CD4-positive, alpha-beta T cell (primary cell): ENCODE data around the gene FLYWCH1. TPM values are rescaled to one million over a fixed set of nuclear protein-coding genes. Genes with fewer than 3 reads are reported as not detected.

Experiments
- ATAC-seq: fragments of 200-7000 bp; cut with Tn5 transposase; one replicate; pipeline ENCODE4 v1.10.0; 2022; ENCODE audit warnings: mild to moderate bottlenecking; ENCODE audit not compliant: poor library complexity
- CTCF ChIA-PET: fragments of 350-600 bp; sonication (Branson Sonifier 250); formaldehyde crosslinking; loops from one replicate; lab custom pipeline; 2021; ENCODE audit warnings: antibody characterized with exemption, inconsistent platforms; lab: Charles Lee
- POLR2A ChIA-PET: fragments of 350-600 bp; sonication (Branson Sonifier 250); formaldehyde crosslinking; loops from one replicate; lab custom pipeline; 2021; ENCODE audit warnings: antibody characterized with exemption, inconsistent platforms; lab: Charles Lee
- DNase-seq, 14 experiments: peaks; one replicate each; pipeline ENCODE4 v3.0.0-alpha.2; 2013 to 2020; ENCODE audit warnings: mixed read lengths in 2 of 14
- H3K27ac ChIP-seq, 2 donors: one replicate each; pipeline versions ENCODE4 v1.5.1 to v1.7.0; 2013; ENCODE audit warnings: low read length in 2 of 2, low read depth in 1 of 2, mild to moderate bottlenecking in 1 of 2
- H3K27me3 ChIP-seq, 2 experiments: 1 replicate in 1 of 2; 2 replicates in 1 of 2; pipeline versions ENCODE4 v1.6.1 to v1.7.0; 2013; ENCODE audit warnings: low read length in 2 of 2, control low read depth in 1 of 2, mild to moderate bottlenecking in 1 of 2, moderate library complexity in 1 of 2; ENCODE audit not compliant: insufficient read depth in 2 of 2, control insufficient read depth in 1 of 2
- H3K36me3 ChIP-seq: one replicate; pipeline ENCODE4 v1.6.1; 2013; ENCODE audit warnings: low read length, control low read depth; ENCODE audit not compliant: insufficient read depth
- H3K4me1 ChIP-seq: one replicate; pipeline ENCODE4 v1.6.1; 2013; ENCODE audit warnings: low read length, control low read depth; ENCODE audit not compliant: insufficient read depth
- H3K4me3 ChIP-seq: one replicate; pipeline ENCODE4 v1.5.1; 2013; ENCODE audit warnings: mild to moderate bottlenecking, low read length, moderate library complexity
- H3K9me3 ChIP-seq, 2 experiments: 1 replicate in 1 of 2; 2 replicates in 1 of 2; pipeline versions ENCODE4 v1.6.1 to v1.7.0; 2013; ENCODE audit warnings: low read length in 2 of 2, mild to moderate bottlenecking in 2 of 2, control low read depth in 1 of 2, moderate library complexity in 1 of 2; ENCODE audit not compliant: control insufficient read depth in 1 of 2, insufficient read depth in 1 of 2
- H3K27ac Mint-ChIP-seq: one replicate; pipeline ENCODE4 v1.8.0; 2020; ENCODE audit warnings: mixed read lengths
- H3K27me3 Mint-ChIP-seq: one replicate; pipeline ENCODE4 v1.8.0; 2021; ENCODE audit warnings: mixed read lengths
- H3K36me3 Mint-ChIP-seq: one replicate; pipeline ENCODE4 v1.8.0; 2021; ENCODE audit warnings: low read depth, mixed read lengths
- H3K4me1 Mint-ChIP-seq: one replicate; pipeline ENCODE4 v1.8.0; 2021; ENCODE audit warnings: low read depth, mixed read lengths
- H3K4me3 Mint-ChIP-seq: one replicate; pipeline ENCODE4 v1.8.0; 2020; ENCODE audit warnings: mild to moderate bottlenecking, mixed read lengths
- H3K9me3 Mint-ChIP-seq: one replicate; pipeline ENCODE4 v1.8.0; 2020; ENCODE audit warnings: mixed read lengths
- intact Hi-C, 2 experiments: fragments of 100-400 bp; cut with DNase I in 1 of 2; cut with micrococcal nuclease in 1 of 2; formaldehyde crosslinking; loops; one replicate each; pipeline versions ENCODE4 v1.15.1 to v1.9.0; 2023 to 2025; cut with DNase I, micrococcal nuclease
- total RNA-seq, 174 experiments: library from RNA in 2 of 174; stranded (reverse) in 2 of 174; gene quantifications; one replicate each; pipeline ENCODE4 v1.2.3 and lab custom pipeline; 2021 to 2026
- TF ChIP-seq, protein P1 (sequence below): fragments of 200-600 bp; IDR thresholded peaks from one replicate; pipeline ENCODE4 v1.8.0; 2022; ENCODE audit warnings: antibody characterized with exemption, mild to moderate bottlenecking

FLYWCH1 gene
- total RNA-seq, 2 experiments from 2014 or later = 84.8 to 97.0 TPM

DNA sequence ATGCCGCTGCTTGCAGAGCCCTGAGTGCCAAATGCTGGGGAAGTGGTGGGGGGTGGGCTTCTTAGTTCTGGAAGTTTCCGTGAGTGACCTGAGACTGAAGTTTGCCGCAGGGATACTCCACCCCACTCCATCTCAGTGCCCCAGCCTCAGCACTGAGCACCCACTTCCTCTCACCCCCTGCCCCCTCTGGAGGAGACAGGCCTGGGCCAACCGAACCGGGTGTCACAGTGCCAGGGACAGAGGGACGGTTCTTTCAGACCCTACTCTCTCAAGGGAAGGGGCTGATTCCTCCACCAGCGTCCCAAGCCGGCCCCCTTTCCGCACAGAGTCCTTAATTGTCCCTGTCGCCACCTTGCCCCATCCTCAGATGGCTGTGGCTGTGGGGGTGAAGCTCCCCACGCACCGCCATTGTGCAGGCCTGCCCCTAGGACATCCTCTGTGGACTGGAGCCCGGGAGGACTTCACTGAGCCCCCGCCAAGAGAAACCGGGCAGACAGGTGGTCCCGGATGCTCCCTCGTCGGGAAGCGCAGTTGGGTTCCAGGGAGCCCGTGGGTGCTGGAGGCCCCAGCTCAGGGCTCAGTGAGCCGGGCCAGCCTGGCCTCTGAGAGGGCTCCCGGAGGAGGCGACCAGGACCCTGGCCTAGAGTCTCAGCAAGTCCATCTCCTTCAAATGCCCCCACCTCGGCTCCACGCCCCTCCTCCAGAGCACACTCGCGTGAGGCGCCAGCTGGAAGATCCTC lies 50.8 kb downstream of the FLYWCH1 start:
- intact Hi-C loops = no loop called here
- Histone ChIP-seq H3K4me1 (peaks cover 60% of the 10 kb centered on the region), H3K27ac (no peak overlapping the region), H3K36me3 (no peaks in the 10 kb centered on the region), H3K4me3 (no peak overlapping the region), H3K27me3 (peaks cover 44 to 54% of the 10 kb centered on the region in 2 experiments), H3K9me3 (peaks cover 0 to 21% of the 10 kb centered on the region in 2 experiments)
- H3K9me3 Mint-ChIP-seq = no peaks in the 10 kb centered on the region
- H3K4me1 Mint-ChIP-seq = peaks cover 16% of the 10 kb centered on the region
- no peaks in the 10 kb centered on the region for H3K36me3 Mint-ChIP-seq
- no peak overlapping the region for H3K27ac Mint-ChIP-seq
- DNase-seq (peak in 1 of 14 experiments; percentile 47), ATAC-seq (no peak)
- H3K4me3 Mint-ChIP-seq = peak overlapping the region; percentile 76
- ChIA-PET CTCF (interaction anchor here (1.0 to 1.3 kb wide), 2 partner anchors 16 to 42 kb away, joined by 3 to 5 read pairs; no protein-coding TSS in a partner anchor), POLR2A (interaction anchor here (1.0 to 2.1 kb wide), 2 partner anchors 18 to 79 kb away, joined by 3 to 9 read pairs; partner anchors contain the start of genes FLYWCH2 and PKMYT1)
- peaks cover 27% of the 10 kb centered on the region for H3K27me3 Mint-ChIP-seq
- TF ChIP-seq, protein P1, sequence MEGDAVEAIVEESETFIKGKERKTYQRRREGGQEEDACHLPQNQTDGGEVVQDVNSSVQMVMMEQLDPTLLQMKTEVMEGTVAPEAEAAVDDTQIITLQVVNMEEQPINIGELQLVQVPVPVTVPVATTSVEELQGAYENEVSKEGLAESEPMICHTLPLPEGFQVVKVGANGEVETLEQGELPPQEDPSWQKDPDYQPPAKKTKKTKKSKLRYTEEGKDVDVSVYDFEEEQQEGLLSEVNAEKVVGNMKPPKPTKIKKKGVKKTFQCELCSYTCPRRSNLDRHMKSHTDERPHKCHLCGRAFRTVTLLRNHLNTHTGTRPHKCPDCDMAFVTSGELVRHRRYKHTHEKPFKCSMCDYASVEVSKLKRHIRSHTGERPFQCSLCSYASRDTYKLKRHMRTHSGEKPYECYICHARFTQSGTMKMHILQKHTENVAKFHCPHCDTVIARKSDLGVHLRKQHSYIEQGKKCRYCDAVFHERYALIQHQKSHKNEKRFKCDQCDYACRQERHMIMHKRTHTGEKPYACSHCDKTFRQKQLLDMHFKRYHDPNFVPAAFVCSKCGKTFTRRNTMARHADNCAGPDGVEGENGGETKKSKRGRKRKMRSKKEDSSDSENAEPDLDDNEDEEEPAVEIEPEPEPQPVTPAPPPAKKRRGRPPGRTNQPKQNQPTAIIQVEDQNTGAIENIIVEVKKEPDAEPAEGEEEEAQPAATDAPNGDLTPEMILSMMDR = no peak

DNA sequence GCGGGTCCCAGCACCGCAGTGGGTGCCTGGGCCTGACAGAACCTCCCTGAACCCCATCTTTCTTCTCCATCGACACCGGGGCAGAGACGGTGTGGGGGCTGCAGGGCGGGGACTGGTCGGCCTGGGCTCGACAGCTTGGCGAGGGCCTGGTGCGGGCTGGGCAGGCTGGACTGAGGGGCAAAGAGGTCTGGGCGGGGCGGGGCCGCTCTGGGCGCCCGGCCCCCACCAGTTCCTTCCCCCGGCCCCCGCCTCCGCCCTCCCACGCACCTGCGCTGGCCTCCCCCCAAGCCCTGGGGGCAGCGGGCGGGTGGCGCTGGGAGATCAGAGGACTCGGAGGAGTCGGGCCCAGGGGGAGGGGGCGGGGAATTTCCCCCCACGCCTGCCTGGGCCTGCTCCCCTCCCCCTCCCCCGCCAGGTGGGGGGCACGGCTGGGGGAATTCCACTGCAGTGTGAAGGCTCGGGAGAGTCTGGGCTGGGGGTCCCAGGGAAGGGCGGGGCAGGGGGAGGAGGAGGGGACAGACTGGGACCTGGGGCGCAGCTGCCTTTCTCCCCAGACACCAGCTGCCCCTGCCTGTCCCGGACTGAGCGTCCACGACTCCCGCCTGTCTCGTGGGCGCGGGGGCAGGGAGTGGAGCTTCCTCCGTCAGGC lies 51.5 kb downstream of the FLYWCH1 start:
- POLR2A ChIA-PET = interaction anchor here (0.7 to 2.1 kb wide), 3 partner anchors 17 to 80 kb away, joined by 3 to 9 read pairs (median 3); partner anchors contain the start of genes FLYWCH2 and PKMYT1
- peaks cover 50 to 60% of the 10 kb centered on the region in 2 experiments for H3K27me3 ChIP-seq

More for the DNA sequence above, 51.5 kb downstream of the FLYWCH1 start:
- Histone ChIP-seq H3K9me3 (peaks cover 0 to 27% of the 10 kb centered on the region in 2 experiments), H3K27ac (no peak overlapping the region), H3K4me3 (peak overlapping the region; percentile 38), H3K4me1 (peaks cover 67% of the 10 kb centered on the region), H3K36me3 (no peaks in the 10 kb centered on the region)
- no peak overlapping the region for H3K27ac Mint-ChIP-seq
- CTCF ChIA-PET = interaction anchor here (1.3 kb wide), 1 partner anchor 41 kb away, joined by 5 read pairs; no protein-coding TSS in a partner anchor
- DNase-seq = peak in 3 of 14 experiments; percentile 36 to 81 (median 76)
- intact Hi-C loops = no loop called here
- H3K4me1 Mint-ChIP-seq = peaks cover 20% of the 10 kb centered on the region
- no peak for ATAC-seq
- TF ChIP-seq, protein P1 = no peak
- H3K4me3 Mint-ChIP-seq = peak overlapping the region; percentile 70
- peaks cover 34% of the 10 kb centered on the region for H3K27me3 Mint-ChIP-seq
- H3K36me3 Mint-ChIP-seq = no peaks in the 10 kb centered on the region
- H3K9me3 Mint-ChIP-seq = no peaks in the 10 kb centered on the region
